Endothelial cell of umbilical vein (primary cell): ENCODE data around the gene DTD1.

ENCODE experiments used
- EZH2 ChIP-seq: IDR thresholded peaks from 2 replicates; pipeline ENCODE4 v1.6.1; 2012; ENCODE audit warnings: borderline replicate concordance, low read depth, mild to moderate bottlenecking, moderate library complexity, low read length, inconsistent platforms; ENCODE audit not compliant: severe bottlenecking
- FOS ChIP-seq: IDR thresholded peaks from 2 replicates; pipeline ENCODE4 v1.6.1; 2011; ENCODE audit warnings: mild to moderate bottlenecking, low read length, moderate library complexity, borderline replicate concordance; ENCODE audit not compliant: insufficient read depth
- GATA2 ChIP-seq: IDR thresholded peaks from 2 replicates; pipeline ENCODE4 v1.7.0; 2011; ENCODE audit warnings: low read depth, mild to moderate bottlenecking, moderate library complexity, mixed read lengths, low read length; ENCODE audit not compliant: insufficient read length, insufficient read depth
- POLR2A ChIP-seq: IDR thresholded peaks from 2 replicates; pipeline ENCODE4 v1.6.1; 2012; ENCODE audit warnings: low read depth, mild to moderate bottlenecking, control low read depth, low read length
- POLR2AphosphoS5 ChIP-seq: IDR thresholded peaks from 2 replicates; pipeline ENCODE4 v1.6.1; 2012; ENCODE audit warnings: low read depth, mild to moderate bottlenecking, control low read depth, low read length, moderate library complexity; ENCODE audit not compliant: insufficient read depth
- TF ChIP-seq, protein P1 (sequence below), 2 donors: IDR thresholded peaks; 1 replicate in 1 of 2; 2 replicates in 1 of 2; pipeline ENCODE4 v1.5.1; 2011; ENCODE audit warnings: low read length in 2 of 2, mild to moderate bottlenecking in 2 of 2, moderate library complexity in 2 of 2, control low read depth in 1 of 2, inconsistent platforms in 1 of 2, low read depth in 1 of 2; ENCODE audit not compliant: insufficient read depth in 1 of 2; ENCODE audit errors: extremely low read depth in 1 of 2

DNA sequence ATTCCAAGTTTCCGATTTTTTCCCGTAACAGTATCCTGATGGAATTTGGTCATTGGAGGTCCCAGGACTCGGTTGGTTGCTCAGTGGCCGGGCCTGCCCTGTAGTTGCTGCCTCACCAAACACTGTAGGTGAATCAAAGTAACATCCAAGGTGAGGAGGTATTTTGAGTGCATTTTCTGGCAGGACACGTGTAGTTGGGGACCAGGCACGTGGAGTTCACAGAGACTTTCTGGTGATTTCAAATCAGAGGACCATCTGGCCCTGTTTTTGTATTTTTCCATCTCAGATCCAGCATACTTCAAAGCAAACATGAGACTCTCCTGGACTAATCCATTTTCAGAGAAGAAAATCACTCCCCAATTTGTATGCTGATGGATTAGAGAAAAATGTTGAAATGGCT, 9.9 kb upstream of the DTD1 start:
- TF ChIP-seq GATA2 (no peak), EZH2 (no peak), POLR2AphosphoS5 (no peak), FOS (no peak), POLR2A (no peak)
- TF ChIP-seq, protein P1, sequence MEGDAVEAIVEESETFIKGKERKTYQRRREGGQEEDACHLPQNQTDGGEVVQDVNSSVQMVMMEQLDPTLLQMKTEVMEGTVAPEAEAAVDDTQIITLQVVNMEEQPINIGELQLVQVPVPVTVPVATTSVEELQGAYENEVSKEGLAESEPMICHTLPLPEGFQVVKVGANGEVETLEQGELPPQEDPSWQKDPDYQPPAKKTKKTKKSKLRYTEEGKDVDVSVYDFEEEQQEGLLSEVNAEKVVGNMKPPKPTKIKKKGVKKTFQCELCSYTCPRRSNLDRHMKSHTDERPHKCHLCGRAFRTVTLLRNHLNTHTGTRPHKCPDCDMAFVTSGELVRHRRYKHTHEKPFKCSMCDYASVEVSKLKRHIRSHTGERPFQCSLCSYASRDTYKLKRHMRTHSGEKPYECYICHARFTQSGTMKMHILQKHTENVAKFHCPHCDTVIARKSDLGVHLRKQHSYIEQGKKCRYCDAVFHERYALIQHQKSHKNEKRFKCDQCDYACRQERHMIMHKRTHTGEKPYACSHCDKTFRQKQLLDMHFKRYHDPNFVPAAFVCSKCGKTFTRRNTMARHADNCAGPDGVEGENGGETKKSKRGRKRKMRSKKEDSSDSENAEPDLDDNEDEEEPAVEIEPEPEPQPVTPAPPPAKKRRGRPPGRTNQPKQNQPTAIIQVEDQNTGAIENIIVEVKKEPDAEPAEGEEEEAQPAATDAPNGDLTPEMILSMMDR (IDR thresholded peaks at IDR 0.05; ENCODE audit: extremely low read depth in 1 of 2, insufficient read depth in 1 of 2, low read depth in 1 of 2, low read length in 2 of 2), result no peak
